ENCODE results near the gene ITCH. TPM values are rescaled to one million over a fixed set of nuclear protein-coding genes. Genes with fewer than 3 reads are reported as not detected.

The ITCH gene
- total and polyA plus RNA-seq, 9 of the 15 experiments (the other 6 are each of a cell fraction or from before 2014, with no cell fraction given) = 7.5 to 53.0 (median 22.9) TPM

DNA sequence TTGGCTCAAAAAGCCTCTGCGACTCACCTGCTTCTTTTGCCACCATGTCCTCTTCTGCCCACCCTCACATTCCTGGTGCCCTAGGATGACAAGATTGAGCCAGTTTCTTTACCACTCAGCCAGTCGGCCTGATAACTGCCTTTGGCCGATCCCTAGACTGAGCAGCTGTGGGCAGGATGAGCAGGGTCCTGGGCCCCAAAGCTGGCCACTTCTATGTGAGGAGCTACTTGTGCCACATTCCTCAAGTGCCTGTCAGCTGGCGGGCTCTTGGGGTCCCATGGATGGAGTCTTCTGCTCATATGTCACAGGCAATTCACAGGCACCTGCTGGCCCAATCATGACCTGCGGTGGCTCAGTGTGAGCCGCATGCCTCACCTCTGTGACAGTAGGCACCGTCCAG is 169.7 kb downstream of the ITCH start (continued):
- TF ChIP-seq SIN3A (IDR thresholded peaks at IDR 0.05; ENCODE audit: borderline replicate concordance in 2 of 2, control insufficient read depth in 1 of 2, low read depth in 2 of 2, low read length in 2 of 2) (no peak), PHF21A (IDR thresholded peaks at IDR 0.05; ENCODE audit: borderline replicate concordance, low read depth) (no peak)

DNA sequence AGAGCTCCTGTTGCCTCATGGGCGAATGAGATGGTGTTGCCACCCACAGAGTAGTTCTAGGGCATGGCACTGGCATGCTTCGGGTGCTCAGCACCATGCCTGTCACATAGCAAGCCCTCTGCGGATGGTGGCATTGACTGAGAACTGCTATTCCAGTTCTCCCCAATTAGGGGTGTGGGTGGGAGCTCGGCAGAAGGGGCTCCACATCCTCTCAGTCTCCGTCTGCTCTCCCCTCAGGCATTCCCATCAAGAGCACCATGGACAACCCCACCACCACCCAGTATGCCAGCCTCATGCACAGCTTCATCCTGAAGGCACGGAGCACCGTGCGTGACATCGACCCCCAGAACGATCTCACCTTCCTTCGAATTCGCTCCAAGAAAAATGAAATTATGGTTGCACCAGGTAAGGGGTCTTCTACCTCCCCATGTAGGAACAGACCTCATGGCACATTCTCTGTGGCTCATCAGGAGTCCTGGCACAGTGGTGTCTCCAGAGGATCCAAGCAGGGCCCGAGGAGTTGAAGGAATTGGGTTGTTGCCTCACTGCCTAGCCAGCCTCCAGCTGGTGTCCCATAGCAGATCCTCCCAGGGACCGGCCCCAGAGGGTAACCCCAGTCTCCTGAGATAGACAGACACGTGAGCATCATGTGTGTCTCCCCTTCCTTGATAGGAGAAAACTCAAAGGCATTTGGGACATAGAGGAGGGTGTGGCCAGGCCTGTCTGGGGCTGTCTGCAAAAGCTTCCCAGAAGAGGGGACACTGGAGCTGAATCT is 171.5 kb downstream of the ITCH start:
- Histone ChIP-seq H3K27me3 (ENCODE audit: control insufficient read depth in 2 of 2, insufficient read depth in 2 of 2, low read length in 2 of 2) (no peaks in the 10 kb centered on the region), H3K9ac (ENCODE audit: insufficient read depth in 1 of 2, low read depth in 2 of 2, low read length in 2 of 2) (peak overlapping the region in 1 of 2 experiments; percentile 14; a peak in 1 of 4 replicates), H3K4me1 (replicated peaks in 1 of 2; ENCODE audit: control insufficient read depth in 2 of 2, insufficient read depth in 2 of 2, low read length in 2 of 2) (peaks cover 0 to 3% of the 10 kb centered on the region in 2 experiments; a peak in 1 of 5 replicates), H3K4me2 (ENCODE audit: insufficient read depth, low read length) (no peak overlapping the region), H3K9me3 (replicated peaks; ENCODE audit: control insufficient read depth, insufficient read depth, low read depth, low read length) (no peaks in the 10 kb centered on the region; the same call in 1 of the 2 replicates), H3K4me3 (no peak overlapping the region), H2AFZ (ENCODE audit: low read depth, low read length) (no peak overlapping the region), H3K36me3 (ENCODE audit: control insufficient read depth, insufficient read depth, low read length) (peaks cover 70% of the 10 kb centered on the region), H3K9me1 (ENCODE audit: control insufficient read depth, insufficient read depth, low read length) (no peaks in the 10 kb centered on the region), H3K27ac (ENCODE audit: extremely low read depth, low read depth, low read length) (no peak overlapping the region), H3K79me2 (ENCODE audit: control insufficient read depth, insufficient read depth, low read length) (peaks cover 4% of the 10 kb centered on the region; the same call in 1 of the 3 replicates), H4K20me1 (replicated peaks; ENCODE audit: control insufficient read depth, insufficient read depth, low read length) (peaks cover 3% of the 10 kb centered on the region; the same call in 1 of the 2 replicates)
- 90% methylated on average over 15 of the region's 15 CpGs for WGBS (ENCODE audit: insufficient coverage, low coverage, missing lambda C conversion rate)
- no peak for DNase-seq (ENCODE audit: extremely low read depth in 1 of 4, low spot score in 3 of 4)
- CTCF ChIA-PET (ENCODE audit: low intra/inter-chr PET ratio) = no interaction called here
- in situ Hi-C loops (cut with MboI) = loop anchor here (10.0 kb wide), 1 partner anchor 170 kb away; the partner anchor contains the start of gene TP53INP2
- POLR2A ChIA-PET = interaction anchor here (0.9 to 1.2 kb wide), 2 partner anchors 10 to 18 kb away, joined by 3 read pairs; partner anchors contain the start of gene DYNLRB1
- no peak for FAIRE-seq
- no TSS peak for BruUV-seq (replicated peaks)
- intact Hi-C loops (cut with micrococcal nuclease) = loop anchor here (5.0 kb wide), 3 partner anchors 233 to 342 kb away; no protein-coding TSS in a partner anchor
- no peak for ATAC-seq
- TF ChIP-seq, protein P1, sequence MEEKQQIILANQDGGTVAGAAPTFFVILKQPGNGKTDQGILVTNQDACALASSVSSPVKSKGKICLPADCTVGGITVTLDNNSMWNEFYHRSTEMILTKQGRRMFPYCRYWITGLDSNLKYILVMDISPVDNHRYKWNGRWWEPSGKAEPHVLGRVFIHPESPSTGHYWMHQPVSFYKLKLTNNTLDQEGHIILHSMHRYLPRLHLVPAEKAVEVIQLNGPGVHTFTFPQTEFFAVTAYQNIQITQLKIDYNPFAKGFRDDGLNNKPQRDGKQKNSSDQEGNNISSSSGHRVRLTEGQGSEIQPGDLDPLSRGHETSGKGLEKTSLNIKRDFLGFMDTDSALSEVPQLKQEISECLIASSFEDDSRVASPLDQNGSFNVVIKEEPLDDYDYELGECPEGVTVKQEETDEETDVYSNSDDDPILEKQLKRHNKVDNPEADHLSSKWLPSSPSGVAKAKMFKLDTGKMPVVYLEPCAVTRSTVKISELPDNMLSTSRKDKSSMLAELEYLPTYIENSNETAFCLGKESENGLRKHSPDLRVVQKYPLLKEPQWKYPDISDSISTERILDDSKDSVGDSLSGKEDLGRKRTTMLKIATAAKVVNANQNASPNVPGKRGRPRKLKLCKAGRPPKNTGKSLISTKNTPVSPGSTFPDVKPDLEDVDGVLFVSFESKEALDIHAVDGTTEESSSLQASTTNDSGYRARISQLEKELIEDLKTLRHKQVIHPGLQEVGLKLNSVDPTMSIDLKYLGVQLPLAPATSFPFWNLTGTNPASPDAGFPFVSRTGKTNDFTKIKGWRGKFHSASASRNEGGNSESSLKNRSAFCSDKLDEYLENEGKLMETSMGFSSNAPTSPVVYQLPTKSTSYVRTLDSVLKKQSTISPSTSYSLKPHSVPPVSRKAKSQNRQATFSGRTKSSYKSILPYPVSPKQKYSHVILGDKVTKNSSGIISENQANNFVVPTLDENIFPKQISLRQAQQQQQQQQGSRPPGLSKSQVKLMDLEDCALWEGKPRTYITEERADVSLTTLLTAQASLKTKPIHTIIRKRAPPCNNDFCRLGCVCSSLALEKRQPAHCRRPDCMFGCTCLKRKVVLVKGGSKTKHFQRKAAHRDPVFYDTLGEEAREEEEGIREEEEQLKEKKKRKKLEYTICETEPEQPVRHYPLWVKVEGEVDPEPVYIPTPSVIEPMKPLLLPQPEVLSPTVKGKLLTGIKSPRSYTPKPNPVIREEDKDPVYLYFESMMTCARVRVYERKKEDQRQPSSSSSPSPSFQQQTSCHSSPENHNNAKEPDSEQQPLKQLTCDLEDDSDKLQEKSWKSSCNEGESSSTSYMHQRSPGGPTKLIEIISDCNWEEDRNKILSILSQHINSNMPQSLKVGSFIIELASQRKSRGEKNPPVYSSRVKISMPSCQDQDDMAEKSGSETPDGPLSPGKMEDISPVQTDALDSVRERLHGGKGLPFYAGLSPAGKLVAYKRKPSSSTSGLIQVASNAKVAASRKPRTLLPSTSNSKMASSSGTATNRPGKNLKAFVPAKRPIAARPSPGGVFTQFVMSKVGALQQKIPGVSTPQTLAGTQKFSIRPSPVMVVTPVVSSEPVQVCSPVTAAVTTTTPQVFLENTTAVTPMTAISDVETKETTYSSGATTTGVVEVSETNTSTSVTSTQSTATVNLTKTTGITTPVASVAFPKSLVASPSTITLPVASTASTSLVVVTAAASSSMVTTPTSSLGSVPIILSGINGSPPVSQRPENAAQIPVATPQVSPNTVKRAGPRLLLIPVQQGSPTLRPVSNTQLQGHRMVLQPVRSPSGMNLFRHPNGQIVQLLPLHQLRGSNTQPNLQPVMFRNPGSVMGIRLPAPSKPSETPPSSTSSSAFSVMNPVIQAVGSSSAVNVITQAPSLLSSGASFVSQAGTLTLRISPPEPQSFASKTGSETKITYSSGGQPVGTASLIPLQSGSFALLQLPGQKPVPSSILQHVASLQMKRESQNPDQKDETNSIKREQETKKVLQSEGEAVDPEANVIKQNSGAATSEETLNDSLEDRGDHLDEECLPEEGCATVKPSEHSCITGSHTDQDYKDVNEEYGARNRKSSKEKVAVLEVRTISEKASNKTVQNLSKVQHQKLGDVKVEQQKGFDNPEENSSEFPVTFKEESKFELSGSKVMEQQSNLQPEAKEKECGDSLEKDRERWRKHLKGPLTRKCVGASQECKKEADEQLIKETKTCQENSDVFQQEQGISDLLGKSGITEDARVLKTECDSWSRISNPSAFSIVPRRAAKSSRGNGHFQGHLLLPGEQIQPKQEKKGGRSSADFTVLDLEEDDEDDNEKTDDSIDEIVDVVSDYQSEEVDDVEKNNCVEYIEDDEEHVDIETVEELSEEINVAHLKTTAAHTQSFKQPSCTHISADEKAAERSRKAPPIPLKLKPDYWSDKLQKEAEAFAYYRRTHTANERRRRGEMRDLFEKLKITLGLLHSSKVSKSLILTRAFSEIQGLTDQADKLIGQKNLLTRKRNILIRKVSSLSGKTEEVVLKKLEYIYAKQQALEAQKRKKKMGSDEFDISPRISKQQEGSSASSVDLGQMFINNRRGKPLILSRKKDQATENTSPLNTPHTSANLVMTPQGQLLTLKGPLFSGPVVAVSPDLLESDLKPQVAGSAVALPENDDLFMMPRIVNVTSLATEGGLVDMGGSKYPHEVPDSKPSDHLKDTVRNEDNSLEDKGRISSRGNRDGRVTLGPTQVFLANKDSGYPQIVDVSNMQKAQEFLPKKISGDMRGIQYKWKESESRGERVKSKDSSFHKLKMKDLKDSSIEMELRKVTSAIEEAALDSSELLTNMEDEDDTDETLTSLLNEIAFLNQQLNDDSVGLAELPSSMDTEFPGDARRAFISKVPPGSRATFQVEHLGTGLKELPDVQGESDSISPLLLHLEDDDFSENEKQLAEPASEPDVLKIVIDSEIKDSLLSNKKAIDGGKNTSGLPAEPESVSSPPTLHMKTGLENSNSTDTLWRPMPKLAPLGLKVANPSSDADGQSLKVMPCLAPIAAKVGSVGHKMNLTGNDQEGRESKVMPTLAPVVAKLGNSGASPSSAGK (IDR thresholded peaks at IDR 0.05) = no peak
- no peak for TF ChIP-seq SP1 (CRISPR knock-in tag; IDR thresholded peaks at IDR 0.05)
- TF ChIP-seq, protein P2, sequence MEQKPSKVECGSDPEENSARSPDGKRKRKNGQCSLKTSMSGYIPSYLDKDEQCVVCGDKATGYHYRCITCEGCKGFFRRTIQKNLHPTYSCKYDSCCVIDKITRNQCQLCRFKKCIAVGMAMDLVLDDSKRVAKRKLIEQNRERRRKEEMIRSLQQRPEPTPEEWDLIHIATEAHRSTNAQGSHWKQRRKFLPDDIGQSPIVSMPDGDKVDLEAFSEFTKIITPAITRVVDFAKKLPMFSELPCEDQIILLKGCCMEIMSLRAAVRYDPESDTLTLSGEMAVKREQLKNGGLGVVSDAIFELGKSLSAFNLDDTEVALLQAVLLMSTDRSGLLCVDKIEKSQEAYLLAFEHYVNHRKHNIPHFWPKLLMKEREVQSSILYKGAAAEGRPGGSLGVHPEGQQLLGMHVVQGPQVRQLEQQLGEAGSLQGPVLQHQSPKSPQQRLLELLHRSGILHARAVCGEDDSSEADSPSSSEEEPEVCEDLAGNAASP (IDR thresholded peaks at IDR 0.05) = no peak
